ENCODE data around the gene LENEP.
"Not testable (repeated sequence)": the region's sequence is repeated elsewhere in the genome, so short reads cannot be mapped to it uniquely, and the experiment has no call there.

The LENEP gene

GRCh38 chr1:154974808-154975408 lies 18.5 kb upstream of the LENEP start:
- peak; percentile 90 to 93 (median 91) for DNase-seq (ENCODE audit: low read depth in 2 of 3, low spot score in 1 of 3)

- DNase-seq (ENCODE audit: low read depth in 2 of 3, low spot score in 1 of 3), result no peak
Measured at GRCh38 chr1:154975409-154976059, 17.9 kb upstream of the LENEP start.

DNA sequence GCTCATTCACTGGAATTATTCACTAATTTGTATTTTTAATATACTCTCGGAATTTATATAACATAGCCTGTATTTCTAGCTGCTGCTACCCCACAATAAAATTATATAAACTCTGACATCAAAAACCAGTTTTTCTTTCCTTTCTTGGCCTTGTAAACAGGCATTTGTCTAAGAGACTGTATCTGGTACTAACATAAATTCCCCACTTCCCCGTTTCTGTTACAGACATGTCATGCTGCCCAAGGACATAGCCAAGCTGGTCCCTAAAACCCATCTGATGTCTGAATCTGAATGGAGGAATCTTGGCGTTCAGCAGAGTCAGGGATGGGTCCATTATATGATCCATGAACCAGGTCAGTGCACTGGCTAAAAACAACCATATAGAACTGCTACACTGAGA lies 15.6 kb upstream of the LENEP start:
- DNase-seq (ENCODE audit: low read depth in 2 of 3, low spot score in 1 of 3), result not testable (repeated sequence)

DNA sequence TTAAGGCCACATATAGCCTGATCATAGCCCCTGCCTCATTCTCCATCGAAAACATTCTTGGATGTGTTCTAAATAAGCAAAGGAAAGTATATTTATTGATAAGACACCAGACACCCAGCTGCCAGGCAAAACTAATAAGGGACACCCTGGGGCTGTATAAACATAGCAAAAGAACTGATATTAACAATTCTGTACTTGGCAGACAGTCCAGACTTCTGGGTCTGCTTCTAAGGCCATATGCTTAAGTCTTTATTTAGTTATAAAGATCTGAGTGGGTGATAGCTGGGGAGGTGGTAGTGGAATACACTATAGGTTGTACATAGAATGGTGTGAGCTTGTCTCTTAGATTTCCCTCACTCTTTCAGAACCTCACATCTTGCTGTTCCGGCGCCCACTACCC lies 15.0 kb upstream of the LENEP start:
- DNase-seq (ENCODE audit: low read depth in 2 of 3, low spot score in 1 of 3), result no peak

- DNase-seq (ENCODE audit: low read depth in 2 of 3, low spot score in 1 of 3), result no peak
Measured at GRCh38 chr1:154982341-154982740, 11.0 kb upstream of the LENEP start.

- peak; percentile 94 to 95 (median 94) for DNase-seq (ENCODE audit: low read depth in 2 of 3, low spot score in 1 of 3)
Measured at GRCh38 chr1:154982897-154983648, 10.3 kb upstream of the LENEP start, which contains the start of gene FLAD1. TSS of gene FLAD1 (plus strand) at chr1:154983344. CDS start at chr1:154983695, 351 bp downstream.

DNA sequence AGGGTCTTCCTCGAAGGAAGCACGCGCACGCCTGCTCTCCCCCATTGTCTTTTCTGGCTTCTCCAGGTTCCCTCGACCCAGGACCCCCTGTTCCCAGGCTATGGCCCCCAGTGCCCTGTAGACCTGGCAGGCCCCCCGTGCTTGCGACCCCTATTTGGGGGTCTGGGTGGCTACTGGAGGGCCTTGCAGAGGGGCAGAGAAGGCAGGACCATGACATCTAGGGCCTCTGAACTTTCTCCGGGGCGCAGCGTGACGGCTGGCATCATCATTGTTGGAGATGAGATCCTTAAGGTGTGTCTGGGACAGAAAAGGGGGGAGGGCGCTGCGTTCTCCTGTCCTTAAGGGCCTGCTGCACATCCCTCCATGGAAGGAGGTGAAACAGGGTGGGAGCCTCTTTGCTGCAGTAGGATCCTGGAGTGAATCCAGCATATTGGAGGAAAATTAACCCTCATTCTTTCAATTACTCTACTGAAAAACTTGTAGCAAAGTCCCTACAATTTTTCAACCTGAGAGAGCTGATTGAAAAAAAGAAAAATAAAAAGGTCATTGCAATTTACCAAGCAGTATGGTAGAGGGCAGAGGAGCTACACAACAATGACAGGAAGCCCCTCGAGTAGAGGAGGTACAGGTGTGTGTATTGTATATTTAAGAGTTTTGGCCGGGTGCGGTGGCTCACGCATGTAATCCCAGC lies 9.5 kb upstream of the LENEP start:
- DNase-seq (ENCODE audit: low read depth in 2 of 3, low spot score in 1 of 3), result no peak

DNA sequence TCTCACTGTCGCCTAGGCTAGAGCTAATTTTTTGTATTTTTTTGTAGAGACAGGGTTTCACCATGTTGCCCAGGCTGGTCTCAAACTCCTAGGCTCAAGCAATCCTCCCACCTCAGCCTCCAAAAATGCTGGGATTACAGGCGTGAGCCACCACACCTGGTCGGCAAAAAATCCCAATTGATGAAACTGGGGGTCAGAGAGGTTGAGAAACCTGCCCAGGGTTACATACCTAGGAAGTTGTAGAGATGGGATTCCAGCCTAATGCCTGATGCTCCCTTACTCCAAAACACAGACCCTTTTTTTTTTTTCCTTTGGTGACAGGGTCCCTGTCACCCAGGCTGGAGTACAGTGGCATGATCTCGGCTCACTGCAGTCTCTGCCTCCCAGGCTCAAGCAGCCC lies 6.7 kb upstream of the LENEP start:
- DNase-seq (ENCODE audit: low read depth in 2 of 3, low spot score in 1 of 3), result not testable (repeated sequence)

- no peak for DNase-seq (ENCODE audit: low read depth in 2 of 3, low spot score in 1 of 3)
Measured at GRCh38 chr1:154987326-154987725, 6.1 kb upstream of the LENEP start.

GRCh38 chr1:154988058-154988954 lies 5.1 kb upstream of the LENEP start:
- DNase-seq (ENCODE audit: low read depth in 2 of 3, low spot score in 1 of 3), result no peak

DNA sequence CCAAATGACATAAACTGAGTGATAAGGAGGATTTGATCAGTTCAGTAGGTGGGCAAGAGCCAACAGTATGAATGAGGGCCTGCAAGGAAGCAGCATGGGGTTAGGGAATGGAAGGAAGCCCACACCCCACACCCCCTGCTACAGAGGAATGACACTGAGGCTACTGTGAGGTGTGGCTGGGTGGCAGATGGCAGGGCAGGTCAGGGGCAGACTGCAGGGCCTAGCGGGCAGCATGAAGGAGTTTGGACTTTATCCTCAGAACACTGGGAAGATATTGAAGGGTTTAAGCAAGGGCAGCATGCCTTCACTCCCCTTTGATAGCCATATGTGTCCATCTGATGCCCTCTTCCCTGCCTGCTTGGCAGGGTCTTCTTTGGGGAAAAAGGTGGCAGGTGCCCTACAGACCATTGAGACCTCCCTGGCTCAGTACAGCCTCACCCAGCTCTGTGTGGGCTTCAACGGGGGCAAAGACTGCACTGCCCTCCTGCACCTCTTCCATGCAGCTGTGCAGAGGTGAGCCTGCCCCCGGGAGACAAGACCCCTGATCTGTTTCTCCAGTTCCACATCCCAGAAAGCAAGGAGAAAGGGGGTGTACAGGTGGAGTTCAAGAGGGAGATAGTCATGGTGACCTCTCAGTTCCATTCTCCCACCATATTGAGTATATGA lies 4.1 kb upstream of the LENEP start:
- DNase-seq (ENCODE audit: low read depth in 2 of 3, low spot score in 1 of 3), result no peak

- DNase-seq (ENCODE audit: low read depth in 2 of 3, low spot score in 1 of 3), result no peak
Measured at GRCh38 chr1:154990276-154990675, 3.1 kb upstream of the LENEP start.

DNA sequence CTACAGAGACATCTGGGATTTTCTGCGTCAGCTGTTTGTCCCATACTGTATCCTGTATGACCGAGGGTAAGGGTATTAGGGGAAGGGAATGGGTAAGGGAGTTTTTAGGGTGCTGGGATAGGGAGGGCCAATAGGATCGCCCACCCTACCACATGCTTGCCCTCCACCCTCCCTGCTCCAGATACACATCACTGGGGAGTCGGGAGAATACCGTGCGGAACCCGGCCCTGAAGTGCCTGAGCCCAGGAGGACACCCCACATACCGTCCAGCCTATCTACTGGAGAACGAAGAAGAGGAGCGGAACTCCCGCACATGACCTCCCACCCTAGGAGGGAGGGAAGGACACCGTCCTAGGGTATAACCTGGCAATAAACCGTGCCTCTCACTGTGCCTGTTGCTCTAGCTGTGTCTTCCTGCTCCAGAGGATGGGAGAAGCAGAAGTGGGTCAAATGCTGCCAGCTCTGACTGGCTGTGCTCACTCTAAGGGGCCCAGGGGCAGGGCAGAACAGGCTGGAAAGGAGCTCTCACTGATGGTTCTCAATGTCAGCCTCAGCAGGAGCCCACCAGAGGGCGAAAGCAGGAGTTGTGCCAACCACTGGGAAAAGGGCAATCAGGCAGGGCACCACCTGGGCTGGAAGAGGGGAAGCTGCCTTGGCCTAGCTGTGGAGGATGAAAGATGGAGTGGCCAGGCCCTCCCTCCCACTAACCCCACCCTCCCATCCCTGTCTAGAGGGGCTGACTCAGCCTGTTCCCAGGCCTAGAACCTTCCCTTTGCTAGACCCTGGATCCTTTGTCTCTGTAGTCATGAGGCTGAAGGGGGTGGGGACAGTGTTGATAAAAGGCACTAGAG lies 440 bp upstream of the LENEP start:
- no peak for DNase-seq (ENCODE audit: low read depth in 2 of 3, low spot score in 1 of 3)

DNA sequence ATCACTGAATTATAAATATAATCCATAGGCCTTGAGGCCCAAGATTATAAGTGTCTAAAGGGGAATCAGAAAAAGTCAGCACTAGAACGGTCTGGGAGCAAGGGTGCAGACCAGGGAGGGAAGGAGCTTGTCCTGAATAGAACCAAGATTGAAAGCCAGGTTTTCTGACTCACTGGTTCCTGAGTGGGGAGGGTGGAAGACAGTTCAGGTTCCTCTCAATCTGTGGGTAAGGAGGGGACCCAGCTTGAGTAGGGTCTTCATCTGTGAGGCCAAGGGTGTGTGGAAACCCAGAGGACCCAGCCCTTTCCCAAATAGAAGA lies 842 bp downstream of the LENEP start:
- DNase-seq (ENCODE audit: low read depth in 2 of 3, low spot score in 1 of 3), result no peak

- DNase-seq (ENCODE audit: low read depth in 2 of 3, low spot score in 1 of 3), result no peak
Measured at GRCh38 chr1:154994591-154994990, 1.2 kb downstream of the LENEP start.

- DNase-seq (ENCODE audit: low read depth in 2 of 3, low spot score in 1 of 3), result not testable (repeated sequence)
Measured at GRCh38 chr1:154995301-154995983, 2.1 kb downstream of the LENEP start.

- no peak for DNase-seq (ENCODE audit: low read depth in 2 of 3, low spot score in 1 of 3)
Measured at GRCh38 chr1:154996966-154997701, 3.7 kb downstream of the LENEP start.

DNA sequence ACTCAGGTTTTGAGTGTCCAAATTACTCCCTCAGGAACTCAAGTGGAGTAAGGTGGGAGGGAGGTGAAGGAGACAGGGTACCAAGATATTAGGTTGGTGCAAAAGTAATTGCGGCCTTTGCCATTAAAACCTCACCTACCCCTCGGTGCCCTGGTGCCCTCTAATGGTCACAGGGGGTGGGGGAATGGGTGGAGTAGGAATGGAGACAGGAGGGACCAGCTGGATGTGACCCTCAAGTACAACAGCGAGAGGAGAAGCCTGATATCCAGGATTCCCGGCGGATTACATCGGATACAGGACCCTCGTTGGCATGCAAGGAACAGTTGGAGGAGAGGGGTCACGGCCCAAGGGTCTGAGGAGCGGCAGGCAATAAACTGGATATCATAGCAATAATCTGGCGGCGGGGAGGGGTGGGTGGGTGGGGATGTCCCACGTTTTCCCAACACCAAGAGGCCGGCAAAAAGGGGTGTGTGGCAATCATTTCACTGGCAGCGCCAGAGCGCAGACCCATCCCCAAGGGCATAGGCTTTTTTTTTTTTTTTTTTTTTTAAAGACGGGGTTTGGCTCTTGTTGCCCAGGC lies 4.9 kb downstream of the LENEP start:
- no peak for DNase-seq (ENCODE audit: low read depth in 2 of 3, low spot score in 1 of 3)
